HS-5 (cell line): ENCODE results near the gene RGS5.

Experiments used
- DNase-seq: peaks from one replicate; pipeline ENCODE4 v3.0.0-alpha.2; 2012; ENCODE audit warnings: low read depth

RGS5 gene

DNA sequence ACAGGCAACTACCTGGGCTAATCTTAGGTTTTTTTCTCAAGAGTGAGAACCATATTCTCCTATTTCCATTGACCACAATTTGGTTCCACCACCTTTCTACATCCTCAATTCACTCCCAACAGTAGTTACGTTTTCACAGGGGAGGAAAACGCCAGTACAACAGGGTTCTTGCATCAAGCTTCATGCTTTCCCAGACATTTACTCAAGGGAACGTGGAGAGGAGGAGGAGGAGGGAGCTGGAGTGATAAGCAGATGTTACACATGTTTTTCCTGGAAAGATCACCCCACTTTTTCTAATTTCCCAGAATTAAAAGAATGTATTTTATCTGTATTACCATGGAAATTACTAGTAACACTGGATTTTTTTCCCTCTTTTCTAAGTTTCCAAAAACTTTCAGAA is 58.3 kb downstream of the RGS5 start:
- no peak for DNase-seq

DNA sequence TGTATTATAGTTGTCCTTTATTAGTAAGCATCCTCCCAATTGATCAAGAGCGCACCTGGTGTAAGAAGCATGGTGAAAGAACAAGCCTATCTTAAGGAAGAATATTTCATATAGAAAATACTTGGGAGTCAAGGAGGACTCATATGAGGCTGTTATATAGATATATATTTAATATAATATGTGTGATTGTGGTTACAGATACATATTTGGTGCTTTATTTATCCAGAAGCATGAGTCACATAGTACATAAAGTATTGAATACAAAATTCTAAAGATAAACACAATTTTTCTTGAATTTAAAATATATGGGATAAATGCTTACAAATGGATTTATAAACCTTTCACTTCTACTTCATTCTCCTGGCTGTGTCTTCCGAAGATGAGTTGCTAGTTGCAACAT is 60.6 kb downstream of the RGS5 start:
- no peak for DNase-seq

- DNase-seq, result no peak
These were observed 61.2 kb downstream of the RGS5 start for GRCh38 chr1:163141556-163141955.

DNA sequence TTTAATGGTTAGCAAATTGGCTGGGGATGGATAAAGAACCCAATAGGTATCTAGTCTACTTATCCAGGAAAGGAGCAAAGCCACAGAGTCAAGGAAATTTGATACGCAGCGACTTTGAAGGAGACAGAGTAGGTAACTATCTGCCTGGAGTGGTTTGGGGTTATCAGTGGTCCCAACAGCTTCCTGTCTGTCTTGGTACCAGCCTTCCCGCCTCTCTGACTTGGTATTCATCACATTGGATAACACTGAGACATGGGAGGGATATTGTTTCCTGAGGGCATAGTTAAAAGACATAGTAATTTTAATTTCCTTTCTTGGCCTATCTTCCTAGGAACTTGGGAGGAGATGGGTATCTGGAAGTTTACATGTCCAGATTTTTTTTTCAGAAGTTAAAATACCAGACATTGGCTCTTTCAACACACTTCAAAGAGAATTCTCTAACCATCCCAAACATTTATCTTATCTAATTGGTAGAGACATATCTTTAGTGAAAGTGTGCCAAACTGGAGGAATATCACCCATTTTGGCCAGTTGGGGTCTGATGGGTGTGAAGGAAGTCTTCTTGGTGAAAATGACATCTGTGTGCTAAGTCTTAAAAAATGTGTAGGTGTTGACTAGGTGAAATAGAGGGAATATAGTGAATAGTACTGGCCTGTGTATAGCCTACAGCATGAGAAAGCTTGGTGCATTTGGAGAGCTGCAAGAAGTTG is 65.0 kb downstream of the RGS5 start:
- no peak for DNase-seq

- no peak for DNase-seq
These were observed 70.7 kb downstream of the RGS5 start for GRCh38 chr1:163131981-163132380.

- no peak for DNase-seq
These were observed 72.4 kb downstream of the RGS5 start for GRCh38 chr1:163130225-163130856.

DNA sequence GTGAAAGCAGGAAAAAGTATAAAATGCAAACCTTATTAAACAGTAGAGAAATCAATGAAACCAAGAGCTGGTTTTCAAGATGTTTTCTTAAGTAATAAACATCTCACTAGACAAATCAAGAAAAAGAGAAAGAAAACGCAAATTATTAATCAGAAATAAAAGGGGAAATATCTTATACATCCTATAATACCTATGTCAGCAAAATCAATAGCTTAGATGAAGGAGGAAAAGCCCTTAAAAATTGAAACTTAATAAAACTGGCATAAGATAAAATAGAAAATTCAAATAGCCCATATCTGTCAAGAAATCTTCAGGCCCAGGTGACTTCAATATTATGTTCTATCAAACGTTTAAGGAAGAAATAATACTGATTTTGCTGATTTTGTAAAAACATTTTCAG is 74.4 kb downstream of the RGS5 start:
- no peak for DNase-seq

DNA sequence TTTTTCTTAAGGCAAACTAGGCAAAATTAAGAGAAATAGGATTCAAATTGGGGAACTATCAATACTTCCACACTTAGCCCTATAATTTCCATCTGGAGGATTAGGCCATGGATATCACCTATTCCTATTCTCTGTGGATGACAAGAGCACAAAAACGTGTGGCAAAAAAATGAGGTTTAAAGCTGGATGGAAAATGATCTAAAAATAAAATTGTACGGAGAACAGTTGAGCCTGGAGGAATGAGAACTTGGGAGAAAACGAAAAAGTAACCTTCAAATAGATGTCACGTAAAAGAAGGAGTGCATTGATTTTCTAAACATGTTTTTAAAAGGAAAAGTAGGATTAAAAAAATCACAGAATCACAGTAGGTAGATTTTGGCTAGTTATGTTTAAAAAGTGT is 77.9 kb downstream of the RGS5 start:
- DNase-seq, result no peak

GRCh38 chr1:163120372-163120771 is 82.3 kb downstream of the RGS5 start:
- DNase-seq, result no peak

DNA sequence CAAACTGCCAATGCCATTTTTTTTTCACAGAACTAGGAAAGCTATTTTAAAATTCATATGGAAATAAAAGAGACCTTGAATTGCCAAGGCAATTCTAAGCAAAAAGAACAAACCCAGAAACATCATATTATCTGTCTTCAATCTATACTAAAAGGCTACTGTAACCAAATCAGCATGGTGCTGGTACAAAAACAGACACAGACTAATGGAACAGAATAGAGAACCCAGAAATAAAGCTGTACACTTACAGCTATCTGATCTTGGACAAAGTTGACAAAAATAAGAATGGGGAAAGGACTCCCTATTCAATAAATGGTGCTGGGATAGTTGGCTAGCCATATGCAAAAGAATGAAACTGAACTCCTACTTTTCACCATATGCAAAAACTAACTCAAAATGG is 83.0 kb downstream of the RGS5 start:
- no peak for DNase-seq

DNA sequence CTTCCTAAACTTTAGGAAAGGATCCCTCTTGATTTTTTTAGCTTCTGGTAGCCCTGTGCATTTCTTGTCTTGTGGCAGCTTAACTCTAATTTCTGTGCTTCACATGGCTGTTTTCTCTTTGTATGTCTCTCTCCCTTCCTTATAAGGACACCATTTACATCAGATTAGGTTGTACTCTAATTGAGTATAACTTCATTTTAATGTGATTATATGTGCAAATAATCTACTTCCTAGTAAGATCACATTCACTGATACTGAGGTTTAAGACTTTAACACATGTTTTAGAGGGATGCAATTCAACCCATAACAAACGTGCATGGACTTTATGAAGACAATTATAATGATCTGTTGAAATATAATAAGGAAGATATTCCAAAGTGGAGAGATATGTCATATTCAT is 86.8 kb downstream of the RGS5 start:
- no peak for DNase-seq

- DNase-seq, result no peak
These were observed 95.1 kb downstream of the RGS5 start for GRCh38 chr1:163107655-163108054.

DNA sequence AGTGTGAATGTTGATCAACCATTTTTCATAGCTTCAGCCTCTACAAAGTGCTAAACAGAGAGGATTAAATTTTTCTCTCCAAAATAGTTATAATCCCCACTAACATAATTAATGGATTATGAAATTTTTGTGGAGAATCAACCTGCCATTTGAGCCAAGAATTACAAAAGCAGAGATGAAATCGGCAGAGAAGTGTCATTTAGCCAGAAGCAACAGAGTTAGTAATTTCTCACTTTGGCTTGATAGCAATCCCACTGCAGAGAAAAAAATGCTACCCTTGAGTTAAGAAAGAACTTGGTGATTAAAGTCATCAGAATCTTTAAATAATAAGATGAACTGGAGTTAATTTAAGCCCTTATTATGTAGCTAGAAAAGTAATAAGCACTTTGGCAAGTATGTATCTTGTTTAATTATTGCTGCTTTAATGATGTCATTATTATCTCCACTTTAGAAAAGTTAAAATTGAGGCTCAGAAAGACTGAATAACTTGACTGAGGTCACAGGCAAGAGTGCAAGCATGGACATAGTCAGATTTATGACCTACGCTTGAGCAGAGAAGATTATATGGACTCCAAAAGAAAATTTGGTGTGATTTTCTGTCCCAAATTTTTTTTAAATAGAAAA is 96.2 kb downstream of the RGS5 start:
- DNase-seq, result no peak

DNA sequence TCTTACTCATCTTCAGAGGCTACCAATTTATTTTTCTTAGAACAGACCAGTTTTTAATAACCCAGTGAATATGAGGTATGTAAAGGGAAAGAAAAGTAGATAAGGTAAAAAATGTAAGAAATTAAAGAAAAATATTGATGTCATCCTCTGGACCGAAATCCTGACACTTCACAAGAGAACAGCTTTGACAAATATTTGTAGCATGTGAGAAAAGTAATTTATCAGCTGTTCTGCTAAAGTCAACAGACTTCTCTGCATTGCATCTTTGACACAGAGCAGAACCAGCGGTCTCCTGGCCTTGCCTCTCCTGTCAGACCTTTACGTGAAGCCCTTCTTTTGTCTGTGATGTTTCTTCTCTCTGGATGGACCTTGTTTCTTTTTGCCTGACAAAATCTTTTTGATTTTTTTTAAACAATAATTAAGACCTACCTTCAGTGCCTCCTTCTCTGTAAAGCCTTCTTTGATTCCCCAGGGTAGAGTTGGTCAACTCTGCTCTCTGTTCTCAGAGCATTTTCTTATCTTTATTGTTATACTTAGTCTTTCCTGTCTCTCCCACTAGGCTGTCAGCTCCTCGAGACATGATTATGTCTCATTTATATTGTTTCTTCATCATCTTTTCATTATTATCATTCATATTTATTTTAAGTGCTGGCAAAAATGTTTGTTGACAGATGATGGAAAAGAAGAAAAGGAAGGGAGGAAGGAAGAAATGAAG is 98.2 kb downstream of the RGS5 start:
- no peak for DNase-seq

- no peak for DNase-seq
These were observed 100.1 kb downstream of the RGS5 start for GRCh38 chr1:163102590-163102989.

DNA sequence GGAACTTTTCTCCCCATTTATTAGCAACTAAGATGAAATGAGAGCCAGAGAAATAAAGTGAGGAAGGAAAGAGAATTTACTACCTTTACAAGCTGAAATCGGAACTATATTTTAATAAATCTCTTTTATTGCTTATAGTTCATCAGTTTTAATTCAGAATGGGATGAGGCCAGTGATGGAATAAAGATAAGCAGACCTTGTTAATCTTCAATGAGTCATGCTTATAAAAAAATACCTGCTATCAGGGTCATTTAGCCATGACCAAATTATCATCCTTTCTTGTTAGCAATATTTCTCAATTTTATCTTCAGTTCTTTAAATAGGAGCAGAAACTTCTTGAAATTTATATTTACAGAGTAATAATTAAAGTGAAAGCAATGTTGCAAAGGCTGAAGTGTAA is 107.5 kb downstream of the RGS5 start:
- no peak for DNase-seq

- DNase-seq, result no peak
These were observed 108.1 kb downstream of the RGS5 start for GRCh38 chr1:163094589-163094988.

- no peak for DNase-seq
These were observed 108.5 kb downstream of the RGS5 start for GRCh38 chr1:163094182-163094581.

DNA sequence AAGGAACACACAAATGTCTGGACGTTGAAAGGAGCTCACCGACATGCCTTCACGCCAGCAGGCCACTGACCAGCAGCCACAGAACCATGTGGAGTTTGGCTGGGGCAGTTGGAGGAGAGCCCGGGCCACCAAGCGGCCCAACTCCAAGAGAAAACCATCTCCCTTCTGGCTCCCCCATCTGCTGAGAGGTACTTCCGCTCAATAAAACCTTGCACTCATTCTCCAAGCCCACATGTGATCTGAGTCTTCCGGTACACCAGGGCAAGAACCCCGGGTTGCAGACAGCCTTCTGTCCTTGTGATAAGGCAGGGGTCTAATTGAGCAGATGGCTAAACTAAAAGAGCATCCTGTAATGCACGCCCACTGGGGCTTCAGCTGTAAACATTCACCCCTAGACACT is 109.1 kb downstream of the RGS5 start:
- DNase-seq, result no peak

DNA sequence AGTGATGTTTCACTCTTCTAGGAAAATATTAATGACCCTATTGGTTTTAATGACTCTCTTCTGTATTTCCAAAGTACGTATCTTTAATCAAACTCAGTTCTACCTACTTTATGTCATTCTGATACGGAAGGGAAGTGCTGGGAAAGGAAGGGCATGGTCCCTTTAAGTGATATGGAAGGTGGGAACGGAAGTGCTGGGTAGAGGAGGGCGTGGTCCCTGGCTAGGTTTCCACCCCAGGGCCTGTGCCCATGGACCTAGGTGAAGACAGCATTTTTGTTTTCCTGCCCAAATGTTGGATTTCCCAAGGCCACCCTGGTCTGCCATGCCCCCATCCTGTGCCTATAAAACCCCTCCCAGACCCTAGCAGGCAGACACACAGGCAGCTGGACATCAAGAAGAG is 109.5 kb downstream of the RGS5 start:
- no peak for DNase-seq
